HG02623 (cell line): Measurements from ENCODE around the gene SPSB4.

Source experiments
- ATAC-seq: cut with Tn5 transposase; IDR thresholded peaks from one replicate; pipeline ENCODE4 v1.9.1; 2021; ENCODE audit warnings: moderate library complexity; ENCODE audit not compliant: unreplicated experiment

The SPSB4 gene

GRCh38 chr3:141052201-141053069 lies 1.3 kb downstream of the SPSB4 start:
- no peak for ATAC-seq

- ATAC-seq, result no peak
Observed at GRCh38 chr3:141055136-141055535, 4.0 kb downstream of the SPSB4 start.

GRCh38 chr3:141055536-141056445 lies 4.6 kb downstream of the SPSB4 start:
- no peak for ATAC-seq

- no peak for ATAC-seq
Observed at GRCh38 chr3:141056751-141057171, 5.6 kb downstream of the SPSB4 start.

- ATAC-seq, result no peak
Observed at GRCh38 chr3:141057436-141057835, 6.3 kb downstream of the SPSB4 start.

GRCh38 chr3:141057946-141058800 lies 7.0 kb downstream of the SPSB4 start:
- ATAC-seq, result no peak

- no peak for ATAC-seq
Observed at GRCh38 chr3:141058996-141059395, 7.8 kb downstream of the SPSB4 start.

GRCh38 chr3:141059816-141060215 lies 8.7 kb downstream of the SPSB4 start:
- no peak for ATAC-seq

- no peak for ATAC-seq
Observed at GRCh38 chr3:141060327-141060726, 9.2 kb downstream of the SPSB4 start.

- ATAC-seq, result no peak
Observed at GRCh38 chr3:141063831-141064230, 12.7 kb downstream of the SPSB4 start.

- no peak for ATAC-seq
Observed at GRCh38 chr3:141064255-141064926, 13.2 kb downstream of the SPSB4 start.

GRCh38 chr3:141065258-141065657 lies 14.1 kb downstream of the SPSB4 start:
- ATAC-seq, result no peak

- ATAC-seq, result no peak
Observed at GRCh38 chr3:141065841-141066805, 15.0 kb downstream of the SPSB4 start.

GRCh38 chr3:141067206-141067974 lies 16.2 kb downstream of the SPSB4 start:
- ATAC-seq, result no peak

- no peak for ATAC-seq
Observed at GRCh38 chr3:141070229-141070628, 19.1 kb downstream of the SPSB4 start.

- no peak for ATAC-seq
Observed at GRCh38 chr3:141070727-141071357, 19.7 kb downstream of the SPSB4 start.

- ATAC-seq, result no peak
Observed at GRCh38 chr3:141071681-141072260, 20.6 kb downstream of the SPSB4 start.

- ATAC-seq, result no peak
Observed at GRCh38 chr3:141072950-141073349, 21.8 kb downstream of the SPSB4 start.
